GM20431 (cell line): ENCODE results near the gene STAG1.
"Not testable (repeated sequence)": the region's sequence is repeated elsewhere in the genome, so short reads cannot be mapped to it uniquely, and the experiment has no call there.

Source experiments
- in situ Hi-C: fragments of 300-500 bp; cut with MseI, MboI; formaldehyde crosslinking; loops from one replicate; pipeline ENCODE4 v1.15.0; 2020; ENCODE audit warnings: low sequenced_read_pairs; ENCODE audit not compliant: unreplicated experiment

Gene STAG1

GRCh38 chr3:136620436-136620835 lies 131.7 kb downstream of the STAG1 start:
- in situ Hi-C loops: no loop called here

- in situ Hi-C loops: not testable (repeated sequence)
These were observed 134.1 kb downstream of the STAG1 start for GRCh38 chr3:136617969-136618525.

- in situ Hi-C loops: no loop called here
These were observed 135.0 kb downstream of the STAG1 start for GRCh38 chr3:136617198-136617597.

GRCh38 chr3:136612512-136612911 lies 139.7 kb downstream of the STAG1 start:
- in situ Hi-C loops: no loop called here

- in situ Hi-C loops: no loop called here
These were observed 145.2 kb downstream of the STAG1 start for GRCh38 chr3:136606990-136607389.

- in situ Hi-C loops: not testable (repeated sequence)
These were observed 146.0 kb downstream of the STAG1 start for GRCh38 chr3:136606216-136606615.

- in situ Hi-C loops: no loop called here
These were observed 147.2 kb downstream of the STAG1 start for GRCh38 chr3:136604961-136605360.

- in situ Hi-C loops: no loop called here
These were observed 149.4 kb downstream of the STAG1 start for GRCh38 chr3:136602818-136603217.

GRCh38 chr3:136595913-136596697 lies 156.1 kb downstream of the STAG1 start:
- in situ Hi-C loops: no loop called here

- in situ Hi-C loops: no loop called here
These were observed 165.6 kb downstream of the STAG1 start for GRCh38 chr3:136586580-136586979.

GRCh38 chr3:136584728-136585127 lies 167.4 kb downstream of the STAG1 start:
- in situ Hi-C loops: no loop called here

GRCh38 chr3:136583823-136584222 lies 168.4 kb downstream of the STAG1 start:
- in situ Hi-C loops: no loop called here

GRCh38 chr3:136577791-136578190 lies 174.4 kb downstream of the STAG1 start:
- in situ Hi-C loops: no loop called here

GRCh38 chr3:136576279-136577009 lies 175.7 kb downstream of the STAG1 start:
- in situ Hi-C loops: no loop called here

GRCh38 chr3:136567599-136568188 lies 184.5 kb downstream of the STAG1 start:
- in situ Hi-C loops: loop anchor here (25.0 kb wide), 1 partner anchor 170 kb away; no protein-coding TSS in a partner anchor

GRCh38 chr3:136564962-136565361 lies 187.2 kb downstream of the STAG1 start:
- in situ Hi-C loops: loop anchor here (25.0 kb wide), 1 partner anchor 172 kb away; no protein-coding TSS in a partner anchor

- in situ Hi-C loops: loop anchor here (25.0 kb wide), 1 partner anchor 175 kb away; no protein-coding TSS in a partner anchor
These were observed 190.2 kb downstream of the STAG1 start for GRCh38 chr3:136562026-136562425.

- in situ Hi-C loops: loop anchor here (25.0 kb wide), 1 partner anchor 177 kb away; no protein-coding TSS in a partner anchor
These were observed 192.3 kb downstream of the STAG1 start for GRCh38 chr3:136559896-136560295.

GRCh38 chr3:136549461-136549860 lies 202.7 kb downstream of the STAG1 start:
- in situ Hi-C loops: not testable (repeated sequence)

GRCh38 chr3:136547293-136547692 lies 204.9 kb downstream of the STAG1 start:
- in situ Hi-C loops: no loop called here
